KG1 (cell line): Measurements from ENCODE around the gene SYNGR1.
"Not testable (repeated sequence)": the region's sequence is repeated elsewhere in the genome, so short reads cannot be mapped to it uniquely, and the experiment has no call there.

Experiments used
- DNase-seq: peaks from one replicate; lab custom pipeline; 2025; lab: John Stamatoyannopoulos, UW

The SYNGR1 gene

GRCh38 chr22:39408173-39408572, 58.4 kb downstream of the SYNGR1 start:
- no peak for DNase-seq

- DNase-seq, result no peak
These were observed 59.0 kb downstream of the SYNGR1 start for GRCh38 chr22:39408807-39409206.

DNA sequence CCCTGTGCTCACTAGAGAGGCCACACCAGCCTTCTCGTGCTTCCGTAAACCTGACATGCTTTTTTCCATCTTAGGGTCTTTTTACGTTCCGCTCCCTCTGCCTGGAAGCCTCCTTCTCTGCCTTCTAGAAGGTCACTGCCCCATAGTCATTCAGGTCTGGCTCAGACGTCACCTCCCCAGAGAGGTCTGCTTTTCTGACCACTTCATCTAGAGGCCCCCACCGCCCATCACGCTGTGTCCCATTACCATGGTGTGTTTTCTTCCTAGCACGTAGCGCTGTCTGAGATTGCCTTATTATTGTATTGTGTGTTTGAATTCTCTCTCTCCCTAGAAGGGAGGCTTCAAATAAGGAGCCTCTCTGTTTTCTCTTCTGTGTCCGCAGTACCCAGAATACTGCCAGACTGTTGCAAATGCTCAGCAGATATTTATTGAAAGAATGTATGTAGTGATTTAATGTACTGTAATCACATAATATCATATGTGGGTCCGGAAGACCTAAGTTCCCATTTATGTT, 59.8 kb downstream of the SYNGR1 start:
- DNase-seq, result no peak

DNA sequence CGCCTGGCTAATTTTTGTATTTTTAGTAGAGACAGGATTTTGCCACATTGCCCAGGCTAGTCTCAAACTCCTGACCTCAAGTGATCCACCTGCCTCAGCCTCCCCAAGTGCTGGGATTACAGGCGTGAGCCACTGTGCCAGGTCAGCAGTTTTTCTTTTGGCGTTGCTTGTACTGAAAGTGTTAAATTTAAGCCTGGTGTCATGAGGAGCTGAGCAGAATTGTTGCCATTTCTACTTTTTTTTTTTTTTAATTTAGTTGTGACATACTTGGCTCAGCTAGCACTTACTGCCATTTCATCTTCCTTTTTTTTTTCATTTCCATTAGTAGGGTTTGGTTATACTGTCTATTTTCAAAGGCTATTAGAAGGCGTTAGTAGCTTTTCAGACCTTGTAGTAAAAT, 60.5 kb downstream of the SYNGR1 start:
- no peak for DNase-seq

GRCh38 chr22:39411828-39412365, 62.1 kb downstream of the SYNGR1 start:
- DNase-seq, result not testable (repeated sequence)

DNA sequence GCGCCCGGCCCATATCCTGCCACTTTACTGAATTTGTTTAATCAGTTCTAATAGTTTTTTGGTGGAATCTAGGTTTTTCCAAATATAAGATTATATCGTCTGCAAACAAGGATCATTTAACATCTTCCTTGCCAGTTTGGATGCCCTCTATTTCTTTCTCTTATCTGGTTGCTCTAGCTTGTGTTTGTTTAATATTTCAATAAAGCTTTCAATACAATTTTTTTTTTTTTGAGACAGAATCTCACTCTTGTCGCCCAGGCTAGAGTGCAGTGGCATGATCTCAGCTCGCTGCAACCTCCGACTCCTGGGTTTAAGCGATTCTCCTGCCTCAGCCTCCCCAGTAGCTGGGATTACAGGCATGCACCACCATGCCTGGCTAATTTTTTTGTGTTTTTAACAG, 63.4 kb downstream of the SYNGR1 start:
- DNase-seq, result not testable (repeated sequence)

GRCh38 chr22:39414377-39414776, 64.6 kb downstream of the SYNGR1 start:
- no peak for DNase-seq

GRCh38 chr22:39414886-39415285, 65.1 kb downstream of the SYNGR1 start:
- DNase-seq, result no peak

- no peak for DNase-seq
These were observed 65.7 kb downstream of the SYNGR1 start for GRCh38 chr22:39415506-39415905.

- no peak for DNase-seq
These were observed 66.5 kb downstream of the SYNGR1 start for GRCh38 chr22:39416319-39416718.

- no peak for DNase-seq
These were observed 67.8 kb downstream of the SYNGR1 start for GRCh38 chr22:39417641-39418040.

DNA sequence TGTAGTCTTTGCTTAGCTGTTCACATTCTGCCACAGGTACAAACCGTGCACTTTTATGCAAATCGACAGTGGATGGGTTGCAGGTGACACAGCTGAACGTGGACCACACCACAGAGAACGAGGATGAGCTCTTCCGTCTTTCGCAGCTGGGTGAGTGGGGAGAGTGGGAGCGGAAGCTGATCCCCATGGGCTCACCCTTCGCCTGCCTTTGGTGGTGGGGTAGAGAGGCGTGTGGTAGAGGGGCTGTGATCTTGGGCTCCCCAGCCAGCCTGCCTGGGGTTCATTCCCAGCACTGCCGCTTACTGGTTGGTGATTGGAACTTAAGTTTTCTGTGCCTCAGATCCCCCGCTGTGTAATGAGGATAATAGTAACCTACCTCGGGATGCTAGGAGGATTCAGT, 68.9 kb downstream of the SYNGR1 start:
- DNase-seq, result no peak

DNA sequence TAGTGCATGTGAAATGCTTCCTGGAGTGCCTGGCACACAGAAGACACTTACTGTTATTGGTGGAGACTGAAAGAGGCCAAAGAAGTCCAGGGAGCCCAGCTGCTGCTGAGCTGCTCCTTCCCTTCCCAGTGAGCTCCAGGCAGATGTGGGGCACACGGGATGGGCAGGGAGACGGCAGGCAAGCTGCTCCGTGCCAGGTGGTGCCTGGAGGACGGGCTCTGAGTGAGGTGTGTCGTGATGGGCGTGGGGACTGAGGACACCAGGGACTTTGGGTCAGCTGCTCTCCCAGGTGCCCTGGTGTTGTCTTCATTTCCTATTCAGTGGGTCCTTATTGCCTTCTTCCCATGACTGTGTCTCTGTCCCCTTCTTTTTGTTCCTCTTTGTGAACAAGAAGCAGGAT, 69.3 kb downstream of the SYNGR1 start:
- no peak for DNase-seq

GRCh38 chr22:39419911-39420310, 70.1 kb downstream of the SYNGR1 start:
- no peak for DNase-seq

DNA sequence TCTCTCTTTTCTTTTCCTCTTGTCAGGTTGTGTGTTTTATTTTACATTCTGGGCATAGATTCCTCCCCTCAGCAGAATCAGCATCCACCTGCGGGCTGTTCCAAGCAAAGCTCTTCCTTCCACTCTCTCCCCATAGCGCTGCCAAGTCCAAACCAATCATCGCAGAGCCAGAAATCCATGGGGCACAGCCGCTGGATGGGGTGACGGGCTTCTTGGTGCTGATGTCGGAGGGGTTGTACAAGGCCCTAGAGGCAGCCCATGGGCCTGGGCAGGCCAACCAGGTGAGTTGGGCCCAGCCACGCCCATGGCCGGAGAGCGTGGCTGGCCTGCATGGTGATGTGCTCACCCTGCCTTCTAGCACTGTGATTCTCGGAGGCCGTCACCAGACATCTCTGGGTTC, 71.9 kb downstream of the SYNGR1 start:
- DNase-seq, result no peak

DNA sequence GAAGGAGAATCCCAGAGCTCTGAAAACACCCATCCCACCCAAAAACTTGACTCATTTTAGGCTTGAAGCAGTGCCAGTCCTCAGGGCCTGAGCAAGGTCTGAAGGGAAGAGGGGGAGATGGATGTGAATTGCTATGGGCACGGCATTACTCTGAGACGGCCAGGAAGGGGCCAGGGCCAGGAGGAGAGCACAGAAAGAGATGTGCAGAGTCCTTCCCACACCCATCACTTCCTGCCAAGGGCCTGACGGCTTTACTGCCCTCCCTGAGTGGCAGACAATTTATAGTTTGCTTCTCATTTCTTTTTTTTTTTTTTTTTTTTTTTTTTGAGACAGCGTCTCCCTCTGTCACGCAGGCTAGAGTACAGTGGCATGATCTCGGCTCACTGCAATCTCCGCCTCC, 72.3 kb downstream of the SYNGR1 start:
- DNase-seq, result no peak

DNA sequence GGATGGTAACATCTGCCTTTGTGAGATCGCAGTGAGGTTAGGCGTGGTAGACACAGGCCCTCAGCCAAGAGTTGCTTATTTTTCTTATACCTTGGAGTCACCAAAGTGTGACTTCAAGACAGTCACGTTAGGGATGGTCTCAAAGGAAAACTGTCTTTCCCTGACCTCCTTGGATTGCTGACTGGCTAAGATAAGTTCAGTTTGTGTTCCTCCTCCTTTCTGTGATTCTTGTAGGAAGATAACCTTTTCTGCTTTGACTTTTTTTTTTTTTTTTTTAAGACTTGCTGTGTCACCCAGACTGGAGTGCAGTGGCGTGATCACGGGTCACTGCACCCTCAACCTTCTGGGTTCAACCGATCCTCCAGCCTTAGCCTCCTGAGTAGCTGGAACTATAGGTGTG, 72.9 kb downstream of the SYNGR1 start:
- no peak for DNase-seq

- DNase-seq, result no peak
These were observed 74.2 kb downstream of the SYNGR1 start for GRCh38 chr22:39423976-39424375.

GRCh38 chr22:39426380-39427043, 76.7 kb downstream of the SYNGR1 start:
- DNase-seq, result no peak

GRCh38 chr22:39427751-39428596, 78.2 kb downstream of the SYNGR1 start:
- no peak for DNase-seq

GRCh38 chr22:39428597-39429071, 78.8 kb downstream of the SYNGR1 start:
- DNase-seq, result no peak

GRCh38 chr22:39429186-39429585, 79.4 kb downstream of the SYNGR1 start:
- DNase-seq, result no peak
